HG02973 (cell line): ENCODE measurements around the gene NAB2.
"Not testable (repeated sequence)": the region's sequence is repeated elsewhere in the genome, so short reads cannot be mapped to it uniquely, and the experiment has no call there.

Source experiments
- ATAC-seq: cut with Tn5 transposase; IDR thresholded peaks from one replicate; pipeline ENCODE4 v1.9.1; 2021; ENCODE audit warnings: moderate library complexity; ENCODE audit not compliant: unreplicated experiment

NAB2 gene

GRCh38 chr12:57066245-57066644 lies 22.7 kb upstream of the NAB2 start:
- ATAC-seq = no peak

GRCh38 chr12:57069523-57069922 lies 19.4 kb upstream of the NAB2 start:
- peak; percentile 76 for ATAC-seq

GRCh38 chr12:57072661-57073060 lies 16.3 kb upstream of the NAB2 start:
- no peak for ATAC-seq

GRCh38 chr12:57073566-57074450 lies 15.1 kb upstream of the NAB2 start:
- ATAC-seq = not testable (repeated sequence)

- ATAC-seq = peak; percentile 93
Observed at GRCh38 chr12:57078519-57079404, 10.2 kb upstream of the NAB2 start, which contains the start of gene NEMP1. TSS of gene NEMP1 (minus strand) at chr12:57078791. CDS start at chr12:57078745, 46 bp downstream.

GRCh38 chr12:57079821-57080220 lies 9.1 kb upstream of the NAB2 start:
- no peak for ATAC-seq

- ATAC-seq = no peak
Observed at GRCh38 chr12:57080855-57081254, 8.1 kb upstream of the NAB2 start.

- no peak for ATAC-seq
Observed at GRCh38 chr12:57085999-57086492, 2.9 kb upstream of the NAB2 start.

- ATAC-seq = no peak
Observed at GRCh38 chr12:57086493-57087009, 2.4 kb upstream of the NAB2 start.

GRCh38 chr12:57087010-57087690 lies 1.8 kb upstream of the NAB2 start:
- ATAC-seq = no peak

GRCh38 chr12:57087691-57088353 lies 1.1 kb upstream of the NAB2 start:
- ATAC-seq = peak; percentile 25

- ATAC-seq = no peak
Observed at GRCh38 chr12:57089271-57090245, 644 bp downstream of the NAB2 start.

GRCh38 chr12:57090490-57090889 lies 1.6 kb downstream of the NAB2 start:
- ATAC-seq = no peak

- ATAC-seq = no peak
Observed at GRCh38 chr12:57090924-57091637, 2.2 kb downstream of the NAB2 start.

GRCh38 chr12:57091638-57092528 lies 3.0 kb downstream of the NAB2 start:
- ATAC-seq = no peak

GRCh38 chr12:57092529-57092862 lies 3.6 kb downstream of the NAB2 start:
- no peak for ATAC-seq

- ATAC-seq = no peak
Observed at GRCh38 chr12:57092876-57093414, 4.0 kb downstream of the NAB2 start.
